HG03520 (cell line): Measurements from ENCODE around the gene APOBR.
"Not testable (repeated sequence)": the region's sequence is repeated elsewhere in the genome, so short reads cannot be mapped to it uniquely, and the experiment has no call there.

Source experiments
- ATAC-seq: cut with Tn5 transposase; IDR thresholded peaks from one replicate; pipeline ENCODE4 v1.9.1; 2021; ENCODE audit warnings: mild to moderate bottlenecking, moderate library complexity; ENCODE audit not compliant: unreplicated experiment

The APOBR gene

GRCh38 chr16:28497861-28498599, 3.6 kb downstream of the APOBR start:
- ATAC-seq: no peak

GRCh38 chr16:28498666-28499381, 4.4 kb downstream of the APOBR start:
- no peak for ATAC-seq

- no peak for ATAC-seq
Measured at GRCh38 chr16:28499854-28500253, 5.4 kb downstream of the APOBR start.

GRCh38 chr16:28500476-28501180, 6.2 kb downstream of the APOBR start:
- ATAC-seq: not testable (repeated sequence)

- no peak for ATAC-seq
Measured at GRCh38 chr16:28501258-28502232, 7.1 kb downstream of the APOBR start.

GRCh38 chr16:28502290-28502689, 7.8 kb downstream of the APOBR start:
- ATAC-seq: no peak

- ATAC-seq: no peak
Measured at GRCh38 chr16:28503470-28504259, 9.2 kb downstream of the APOBR start.

- no peak for ATAC-seq
Measured at GRCh38 chr16:28504707-28505404, 10.4 kb downstream of the APOBR start.

- no peak for ATAC-seq
Measured at GRCh38 chr16:28505489-28506137, 11.2 kb downstream of the APOBR start.

GRCh38 chr16:28511031-28511430, 16.6 kb downstream of the APOBR start:
- ATAC-seq: no peak

- ATAC-seq: no peak
Measured at GRCh38 chr16:28511801-28512789, 17.7 kb downstream of the APOBR start.

GRCh38 chr16:28513484-28514181, 19.2 kb downstream of the APOBR start:
- ATAC-seq: no peak

- ATAC-seq: no peak
Measured at GRCh38 chr16:28514246-28514645, 19.8 kb downstream of the APOBR start.

GRCh38 chr16:28520672-28521071, 26.2 kb downstream of the APOBR start:
- ATAC-seq: no peak

- ATAC-seq: no peak
Measured at GRCh38 chr16:28521436-28521835, 27.0 kb downstream of the APOBR start.

GRCh38 chr16:28522792-28523191, 28.3 kb downstream of the APOBR start:
- no peak for ATAC-seq

GRCh38 chr16:28524681-28525171, 30.3 kb downstream of the APOBR start:
- ATAC-seq: no peak
